Memory B cell (primary cell): ENCODE results near the gene CIDEC.
A peak's percentile ranks its signal among the peaks of the same experiment; 100 is the strongest.

ENCODE experiments used
- ATAC-seq: fragments of 150-1000 bp; cut with Tn5 transposase; 2 replicates; pipeline ENCODE4 v1.10.0; 2021; ENCODE audit warnings: low read depth, mild to moderate bottlenecking, moderate library complexity
- DNase-seq, 2 donors: peaks; one replicate each; pipeline ENCODE4 v3.0.0; 2022; ENCODE audit warnings: low spot score in 2 of 2
- H3K27ac Mint-ChIP-seq: one replicate; pipeline ENCODE4 v1.8.0; 2022; ENCODE audit warnings: mild to moderate bottlenecking, moderate library complexity, mixed read lengths
- H3K27me3 Mint-ChIP-seq: one replicate; pipeline ENCODE4 v1.8.0; 2022; ENCODE audit warnings: mixed read lengths
- H3K36me3 Mint-ChIP-seq: one replicate; pipeline ENCODE4 v1.8.0; 2022; ENCODE audit warnings: mild to moderate bottlenecking, mixed read lengths
- H3K4me1 Mint-ChIP-seq: one replicate; pipeline ENCODE4 v1.8.0; 2022; ENCODE audit warnings: mixed read lengths
- H3K4me3 Mint-ChIP-seq: one replicate; pipeline ENCODE4 v1.8.0; 2022; ENCODE audit warnings: mild to moderate bottlenecking, moderate library complexity, mixed read lengths
- H3K9me3 Mint-ChIP-seq: one replicate; pipeline ENCODE4 v1.8.0; 2022; ENCODE audit warnings: mixed read lengths

Gene CIDEC

GRCh38 chr3:9879830-9880549 is at the start of gene CIDEC:
Gene CIDEC, minus strand, starts transcription at chr3:9880253. Its CDS starts 1,767 bp downstream, at chr3:9878486.
- ATAC-seq (no peak), DNase-seq (no peak)
- no peak within 1 kb of the TSS for H3K27ac Mint-ChIP-seq
- H3K9me3 Mint-ChIP-seq, result no peaks in the 10 kb centered on the region
- no peaks in the 10 kb centered on the region for H3K4me1 Mint-ChIP-seq
- no peaks in the 10 kb centered on the region for H3K36me3 Mint-ChIP-seq
- no peak within 1 kb of the TSS for H3K4me3 Mint-ChIP-seq
- peaks cover 5% of the 10 kb centered on the region for H3K27me3 Mint-ChIP-seq

DNA sequence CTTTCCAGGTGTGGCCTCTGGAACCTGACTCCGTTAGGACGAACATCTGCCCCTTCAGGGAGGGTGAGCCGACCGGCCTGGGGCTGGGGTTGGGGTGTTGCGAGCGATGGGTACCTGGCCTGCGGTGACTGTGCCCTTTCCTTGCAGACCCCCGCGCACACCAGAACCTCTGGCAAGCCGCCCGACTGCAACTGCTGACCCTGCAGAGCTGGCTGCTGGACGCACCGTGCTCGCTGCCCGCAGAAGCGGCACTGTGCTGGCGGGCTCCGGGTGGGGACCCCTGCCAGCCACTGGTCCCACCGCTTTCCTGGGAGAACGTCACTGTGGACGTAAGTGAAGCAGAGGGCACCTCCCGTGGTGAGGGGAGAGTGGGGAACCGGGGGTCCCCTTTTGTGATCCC is 48.1 kb upstream of the CIDEC start:
- H3K4me1 Mint-ChIP-seq, result peaks cover 5% of the 10 kb centered on the region
- no peak overlapping the region for H3K27ac Mint-ChIP-seq
- ATAC-seq (no peak), DNase-seq (no peak)
- H3K27me3 Mint-ChIP-seq, result peaks cover 6% of the 10 kb centered on the region
- no peak overlapping the region for H3K4me3 Mint-ChIP-seq
- H3K36me3 Mint-ChIP-seq, result no peaks in the 10 kb centered on the region
- H3K9me3 Mint-ChIP-seq, result no peaks in the 10 kb centered on the region

DNA sequence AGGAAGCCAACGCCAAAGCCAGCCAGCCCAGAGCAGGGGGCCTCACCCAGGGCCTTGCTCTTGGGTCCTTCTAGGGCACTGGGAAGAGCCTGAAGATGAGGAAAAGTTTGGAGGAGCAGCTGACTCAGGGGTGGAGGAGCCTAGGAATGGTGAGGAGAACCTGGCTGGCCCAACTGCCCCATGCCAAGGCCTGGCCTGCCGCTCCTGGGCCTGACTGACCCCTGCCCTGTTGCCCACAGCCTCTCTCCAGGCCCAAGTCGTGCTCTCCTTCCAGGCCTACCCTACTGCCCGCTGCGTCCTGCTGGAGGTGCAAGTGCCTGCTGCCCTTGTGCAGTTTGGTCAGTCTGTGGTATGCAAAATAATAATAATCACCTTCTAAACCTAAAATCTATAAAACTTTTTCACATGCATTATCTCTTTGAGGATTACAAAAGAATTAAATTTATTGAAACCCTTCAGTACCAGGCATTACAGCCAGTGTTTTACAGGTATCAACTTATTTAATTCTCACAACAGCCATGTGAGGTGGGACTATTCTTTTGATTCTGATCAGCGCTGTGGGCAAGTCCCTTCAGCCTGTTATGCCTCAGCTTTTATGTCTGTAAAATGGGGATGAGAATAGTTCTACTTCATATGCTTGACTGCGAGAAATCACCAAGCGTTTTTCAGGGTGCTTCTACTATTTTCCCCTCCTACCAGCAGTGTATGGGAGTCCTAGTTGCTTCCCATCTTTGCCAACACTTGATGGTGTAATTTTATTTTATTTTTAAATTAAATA is 38.4 kb upstream of the CIDEC start:
- no peak overlapping the region for H3K27ac Mint-ChIP-seq
- no peak overlapping the region for H3K4me3 Mint-ChIP-seq

DNA sequence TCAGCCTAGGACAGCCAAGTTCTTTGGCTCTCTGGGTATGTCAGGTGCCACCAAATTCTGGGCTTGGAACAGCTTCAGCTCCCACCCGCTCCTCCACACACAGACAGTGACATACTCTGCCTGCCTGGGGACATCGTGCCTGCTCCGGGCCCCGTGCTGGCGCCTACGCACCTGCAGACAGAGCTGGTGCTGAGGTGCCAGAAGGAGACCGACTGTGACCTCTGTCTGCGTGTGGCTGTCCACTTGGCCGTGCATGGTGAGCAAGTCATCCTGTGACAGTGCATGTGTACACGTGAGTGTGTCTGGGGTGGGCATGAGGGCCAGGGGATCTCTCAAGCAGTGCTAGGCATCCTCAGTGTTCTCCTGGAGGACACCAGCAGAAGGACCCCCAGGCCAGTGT is 37.8 kb upstream of the CIDEC start:
- H3K27ac Mint-ChIP-seq, result no peak overlapping the region
- H3K27me3 Mint-ChIP-seq, result peaks cover 3% of the 10 kb centered on the region
- H3K9me3 Mint-ChIP-seq, result no peaks in the 10 kb centered on the region
- H3K4me3 Mint-ChIP-seq, result no peak overlapping the region
- ATAC-seq (no peak), DNase-seq (no peak)
- no peaks in the 10 kb centered on the region for H3K36me3 Mint-ChIP-seq
- peaks cover 9% of the 10 kb centered on the region for H3K4me1 Mint-ChIP-seq

More for the DNA sequence above, 38.4 kb upstream of the CIDEC start:
- H3K27me3 Mint-ChIP-seq, result peaks cover 5% of the 10 kb centered on the region
- H3K36me3 Mint-ChIP-seq, result no peaks in the 10 kb centered on the region
- DNase-seq, result no peak
- ATAC-seq, result no peak
- peaks cover 9% of the 10 kb centered on the region for H3K4me1 Mint-ChIP-seq
- no peaks in the 10 kb centered on the region for H3K9me3 Mint-ChIP-seq

DNA sequence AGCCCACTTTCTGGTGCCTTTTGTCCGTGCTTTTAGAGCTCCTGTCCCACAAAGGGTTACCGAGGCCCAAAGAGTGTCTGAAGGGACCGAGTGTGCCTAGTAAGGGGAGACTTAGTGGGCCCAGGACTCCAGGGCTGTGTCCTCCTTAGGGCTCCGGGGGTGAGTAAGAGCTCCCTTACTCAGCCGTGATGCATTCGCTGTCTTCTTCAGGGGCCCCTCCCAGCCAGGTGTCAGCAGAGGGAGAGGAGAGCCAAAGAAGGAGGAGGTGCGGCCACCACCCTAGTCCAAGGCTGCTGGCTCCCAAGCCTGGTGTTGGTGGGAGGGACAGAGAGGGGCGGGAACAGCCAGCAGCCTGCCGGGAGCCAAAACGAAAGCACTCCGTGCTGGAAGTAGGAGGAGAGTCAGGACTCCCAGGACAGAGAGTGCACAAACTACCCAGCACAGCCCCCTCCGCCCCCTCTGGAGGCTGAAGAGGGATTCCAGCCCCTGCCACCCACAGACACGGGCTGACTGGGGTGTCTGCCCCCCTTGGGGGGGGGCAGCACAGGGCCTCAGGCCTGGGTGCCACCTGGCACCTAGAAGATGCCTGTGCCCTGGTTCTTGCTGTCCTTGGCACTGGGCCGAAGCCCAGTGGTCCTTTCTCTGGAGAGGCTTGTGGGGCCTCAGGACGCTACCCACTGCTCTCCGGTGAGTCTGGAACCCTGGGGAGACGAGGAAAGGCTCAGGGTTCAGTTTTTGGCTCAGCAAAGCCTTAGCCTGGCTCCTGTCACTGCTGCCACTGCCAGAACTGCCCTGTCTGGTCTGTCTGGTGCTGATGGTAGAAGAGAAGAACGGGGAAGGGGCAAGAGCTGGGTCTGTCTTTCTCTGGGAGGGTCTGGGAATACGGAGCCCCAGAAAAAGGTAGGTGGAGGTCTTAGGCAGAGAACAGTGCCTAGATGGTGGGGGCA is 37.0 kb upstream of the CIDEC start, which contains the start of gene IL17RC:
Gene IL17RC, plus strand, starts transcription at position 365 of the 947 bp plus-strand sequence. Its CDS starts 218 bp downstream, at position 583.
- Mint-ChIP-seq H3K9me3 (no peaks in the 10 kb centered on the region), H3K27me3 (peaks cover 3% of the 10 kb centered on the region), H3K36me3 (no peaks in the 10 kb centered on the region), H3K4me1 (peaks cover 9% of the 10 kb centered on the region), H3K4me3 (peak within 1 kb of the TSS; percentile 77), H3K27ac (no peak within 1 kb of the TSS)
- DNase-seq (no peak), ATAC-seq (peak; percentile 30)

DNA sequence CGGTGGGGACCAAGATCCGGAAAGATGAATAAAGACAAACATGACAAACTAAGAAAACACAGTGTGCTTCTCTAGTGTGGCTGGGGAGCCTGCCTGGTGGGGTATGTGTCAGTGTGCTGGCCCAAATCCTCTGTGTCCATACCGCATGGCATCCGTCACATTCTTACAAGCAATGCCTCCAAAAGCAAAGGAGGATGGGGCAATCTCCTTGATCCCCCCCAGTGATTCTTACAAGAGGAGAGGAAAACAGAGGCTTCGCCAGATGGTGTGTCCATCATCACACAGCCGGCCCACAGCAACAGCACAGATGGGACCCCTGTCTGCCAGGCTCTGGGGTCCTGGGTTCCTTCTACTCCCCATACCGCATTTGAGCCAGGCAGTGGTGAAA is 36.3 kb upstream of the CIDEC start:
- DNase-seq (no peak), ATAC-seq (no peak)
- H3K36me3 Mint-ChIP-seq, result no peaks in the 10 kb centered on the region
- peak overlapping the region; percentile 58 for H3K4me3 Mint-ChIP-seq
- no peak overlapping the region for H3K27ac Mint-ChIP-seq
- peaks cover 3% of the 10 kb centered on the region for H3K27me3 Mint-ChIP-seq
- no peaks in the 10 kb centered on the region for H3K9me3 Mint-ChIP-seq
- H3K4me1 Mint-ChIP-seq, result peaks cover 9% of the 10 kb centered on the region

DNA sequence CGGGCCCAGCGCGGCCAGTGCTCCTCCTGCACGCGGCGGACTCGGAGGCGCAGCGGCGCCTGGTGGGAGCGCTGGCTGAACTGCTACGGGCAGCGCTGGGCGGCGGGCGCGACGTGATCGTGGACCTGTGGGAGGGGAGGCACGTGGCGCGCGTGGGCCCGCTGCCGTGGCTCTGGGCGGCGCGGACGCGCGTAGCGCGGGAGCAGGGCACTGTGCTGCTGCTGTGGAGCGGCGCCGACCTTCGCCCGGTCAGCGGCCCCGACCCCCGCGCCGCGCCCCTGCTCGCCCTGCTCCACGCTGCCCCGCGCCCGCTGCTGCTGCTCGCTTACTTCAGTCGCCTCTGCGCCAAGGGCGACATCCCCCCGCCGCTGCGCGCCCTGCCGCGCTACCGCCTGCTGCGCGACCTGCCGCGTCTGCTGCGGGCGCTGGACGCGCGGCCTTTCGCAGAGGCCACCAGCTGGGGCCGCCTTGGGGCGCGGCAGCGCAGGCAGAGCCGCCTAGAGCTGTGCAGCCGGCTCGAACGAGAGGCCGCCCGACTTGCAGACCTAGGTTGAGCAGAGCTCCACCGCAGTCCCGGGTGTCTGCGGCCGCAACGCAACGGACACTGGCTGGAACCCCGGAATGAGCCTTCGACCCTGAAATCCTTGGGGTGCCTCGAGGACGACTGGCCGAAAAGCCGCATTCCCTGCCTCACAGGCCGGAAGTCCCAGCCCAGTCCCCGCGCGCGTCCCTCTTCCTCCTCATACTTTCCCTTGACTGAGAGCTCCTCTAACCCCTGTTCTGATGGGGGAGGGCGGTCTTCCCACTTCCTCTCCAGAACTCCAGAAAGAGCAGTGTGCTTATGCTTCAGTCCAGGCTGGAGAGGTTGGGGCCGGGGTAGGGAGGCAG is 35.4 kb upstream of the CIDEC start:
- ATAC-seq (peak; percentile 64), DNase-seq (peak in 1 of 2 donors; percentile 25)
- Mint-ChIP-seq H3K4me1 (peaks cover 9% of the 10 kb centered on the region), H3K27ac (no peak overlapping the region), H3K4me3 (peak overlapping the region; percentile 77), H3K9me3 (no peaks in the 10 kb centered on the region), H3K27me3 (peaks cover 3% of the 10 kb centered on the region), H3K36me3 (no peaks in the 10 kb centered on the region)

GRCh38 chr3:9914559-9915253 is 34.7 kb upstream of the CIDEC start:
- Mint-ChIP-seq H3K4me1 (peaks cover 9% of the 10 kb centered on the region), H3K4me3 (peak overlapping the region; percentile 77), H3K27ac (no peak overlapping the region), H3K36me3 (no peaks in the 10 kb centered on the region), H3K27me3 (peaks cover 3% of the 10 kb centered on the region), H3K9me3 (no peaks in the 10 kb centered on the region)
- ATAC-seq, result peak; percentile 11
- DNase-seq, result no peak

DNA sequence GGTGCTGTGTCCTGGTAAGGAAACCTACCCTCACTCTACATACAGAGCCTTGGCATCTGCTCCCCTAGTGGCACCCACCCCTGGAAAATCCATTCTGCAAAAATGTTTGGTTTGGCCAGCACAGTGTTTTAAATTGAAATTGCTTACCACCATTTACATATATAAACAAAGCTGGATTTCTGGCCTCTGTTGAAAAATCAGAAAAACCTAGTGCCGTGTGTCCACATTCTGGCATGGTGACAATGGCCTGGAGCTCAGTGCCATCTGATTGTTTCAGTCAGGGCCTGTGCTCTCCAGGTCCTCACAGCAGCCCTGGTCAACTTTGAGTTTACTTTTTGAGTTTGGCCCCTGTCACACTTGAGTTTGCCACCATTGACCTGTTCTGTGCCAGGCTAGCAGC is 34.0 kb upstream of the CIDEC start:
- Mint-ChIP-seq H3K4me1 (peaks cover 9% of the 10 kb centered on the region), H3K4me3 (no peak overlapping the region), H3K9me3 (no peaks in the 10 kb centered on the region), H3K27ac (no peak overlapping the region), H3K36me3 (no peaks in the 10 kb centered on the region), H3K27me3 (peaks cover 3% of the 10 kb centered on the region)
- DNase-seq, result no peak
- no peak for ATAC-seq

DNA sequence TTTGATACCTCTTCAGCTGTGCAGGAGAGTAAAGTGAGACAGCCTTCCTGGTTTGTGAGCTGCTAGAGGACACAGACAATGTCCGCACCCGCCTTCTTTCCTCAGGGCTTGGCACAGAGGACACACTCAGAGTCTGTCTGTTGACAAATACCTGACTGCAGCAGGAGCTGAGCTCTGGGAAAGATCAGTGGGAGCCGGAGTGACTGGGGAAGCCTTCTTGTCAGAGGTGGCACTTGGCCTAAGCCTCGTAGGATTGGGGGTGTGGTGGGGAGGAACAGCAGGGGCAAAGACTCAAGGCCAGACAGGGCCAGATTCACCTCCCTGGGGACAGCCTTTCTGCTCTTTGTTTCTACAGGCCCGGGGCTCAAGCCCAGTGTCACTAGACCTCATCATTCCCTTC is 33.5 kb upstream of the CIDEC start:
- Mint-ChIP-seq H3K36me3 (no peaks in the 10 kb centered on the region), H3K27me3 (peaks cover 3% of the 10 kb centered on the region), H3K4me3 (no peak overlapping the region), H3K27ac (no peak overlapping the region), H3K4me1 (peaks cover 9% of the 10 kb centered on the region), H3K9me3 (no peaks in the 10 kb centered on the region)
- ATAC-seq (no peak), DNase-seq (no peak)

- H3K27me3 Mint-ChIP-seq, result peaks cover 3% of the 10 kb centered on the region
- no peak overlapping the region for H3K4me3 Mint-ChIP-seq
- H3K9me3 Mint-ChIP-seq, result no peaks in the 10 kb centered on the region
- H3K27ac Mint-ChIP-seq, result no peak overlapping the region
- peaks cover 9% of the 10 kb centered on the region for H3K4me1 Mint-ChIP-seq
- no peak for DNase-seq
- no peak for ATAC-seq
- H3K36me3 Mint-ChIP-seq, result no peaks in the 10 kb centered on the region
These were observed 32.4 kb upstream of the CIDEC start for GRCh38 chr3:9912294-9912935.

DNA sequence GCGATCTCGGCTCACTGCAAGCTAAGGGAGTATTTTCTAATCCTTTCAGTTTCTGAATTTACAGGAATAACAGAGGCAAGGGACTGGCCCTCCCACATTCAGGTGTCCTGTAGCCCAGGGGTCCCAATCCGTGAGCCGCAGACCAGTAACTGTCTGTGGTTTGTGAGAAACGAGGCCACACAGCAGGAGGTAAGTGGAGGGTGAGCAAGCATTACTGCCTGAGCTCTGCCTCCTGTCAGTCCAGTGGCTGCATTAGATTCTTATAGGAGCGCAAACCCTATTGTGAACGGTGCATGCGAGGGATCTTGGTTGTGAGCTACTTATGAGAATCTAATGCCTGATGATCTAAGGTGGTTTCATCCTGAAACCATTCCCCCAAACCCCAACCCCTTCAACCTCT is 31.8 kb upstream of the CIDEC start:
- Mint-ChIP-seq H3K4me3 (no peak overlapping the region), H3K9me3 (no peaks in the 10 kb centered on the region), H3K27ac (no peak overlapping the region), H3K27me3 (peaks cover 3% of the 10 kb centered on the region), H3K4me1 (peaks cover 9% of the 10 kb centered on the region), H3K36me3 (no peaks in the 10 kb centered on the region)
- DNase-seq (no peak), ATAC-seq (no peak)
